Neural crest cell (in vitro differentiated cells): ENCODE data around the gene TNFAIP8L1. TPM values are rescaled to one million over a fixed set of nuclear protein-coding genes. Genes with fewer than 3 reads are reported as not detected.

ENCODE experiments used
- DNase-seq: peaks from one replicate; pipeline ENCODE4 v3.0.0; 2021; ENCODE audit warnings: low read depth, mixed read lengths, low spot score
- H3K27ac Mint-ChIP-seq: one replicate; pipeline ENCODE4 v1.8.0; 2021; ENCODE audit warnings: mild to moderate bottlenecking, mixed read lengths; ENCODE audit not compliant: unreplicated experiment
- H3K27me3 Mint-ChIP-seq: 2 replicates; pipeline ENCODE4 v1.8.0; 2021; ENCODE audit warnings: low read depth, mild to moderate bottlenecking, mixed read lengths
- H3K36me3 Mint-ChIP-seq: 2 replicates; pipeline ENCODE4 v1.8.0; 2021; ENCODE audit warnings: low read depth, mild to moderate bottlenecking, mixed read lengths
- H3K4me1 Mint-ChIP-seq: 2 replicates; pipeline ENCODE4 v1.8.0; 2021; ENCODE audit warnings: mixed read lengths
- H3K4me3 Mint-ChIP-seq: one replicate; pipeline ENCODE4 v1.8.0; 2021; ENCODE audit warnings: mild to moderate bottlenecking, mixed read lengths
- H3K9me3 Mint-ChIP-seq: 2 replicates; pipeline ENCODE4 v1.8.0; 2021; ENCODE audit warnings: mixed read lengths
- CTCF ChIP-seq: fragments of 200-600 bp; sonication (generic); conservative IDR thresholded peaks from 2 replicates; pipeline ENCODE4 v1.5.0; 2021; ENCODE audit warnings: antibody characterized with exemption, mild to moderate bottlenecking
- total RNA-seq: library from RNA; stranded (reverse); gene quantifications from 2 replicates; pipeline ENCODE4 v1.2.1, GENCODE V29; 2021

TNFAIP8L1 gene
- total RNA-seq, 1 donor from 2014 or later, result 8.0 TPM

DNA sequence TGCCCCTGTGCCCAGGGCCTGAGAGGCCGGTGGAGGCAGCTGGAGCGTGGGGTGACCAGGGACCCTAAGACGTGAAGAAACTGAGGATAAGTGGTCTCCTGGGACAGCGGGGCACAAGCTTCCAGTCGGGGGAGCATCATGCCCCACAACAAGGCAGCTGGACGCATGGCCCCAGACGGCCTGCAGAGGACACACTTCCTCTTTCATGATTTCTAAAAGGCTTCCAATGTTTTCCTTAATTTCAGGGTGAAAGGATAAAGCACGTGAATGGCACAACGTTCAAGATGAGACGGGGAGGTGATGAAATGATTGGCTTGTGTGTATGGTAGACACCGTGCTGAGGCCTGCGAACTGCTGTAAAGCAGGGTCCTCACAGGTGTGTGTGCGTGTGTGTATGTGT is 51.0 kb downstream of the TNFAIP8L1 start:
- H3K27ac Mint-ChIP-seq, result no peak overlapping the region
- H3K27me3 Mint-ChIP-seq, result no peaks in the 10 kb centered on the region
- H3K9me3 Mint-ChIP-seq, result no peaks in the 10 kb centered on the region
- H3K4me1 Mint-ChIP-seq, result no peaks in the 10 kb centered on the region
- DNase-seq, result no peak
- no peak for TF ChIP-seq CTCF
- no peak overlapping the region for H3K4me3 Mint-ChIP-seq
- H3K36me3 Mint-ChIP-seq, result peaks cover 11% of the 10 kb centered on the region

GRCh38 chr19:4691373-4691772 is 52.1 kb downstream of the TNFAIP8L1 start:
- H3K36me3 Mint-ChIP-seq, result peaks cover 11% of the 10 kb centered on the region

GRCh38 chr19:4692251-4693077 is 53.1 kb downstream of the TNFAIP8L1 start:
- TF ChIP-seq CTCF, result no peak
- no peaks in the 10 kb centered on the region for H3K27me3 Mint-ChIP-seq
- H3K27ac Mint-ChIP-seq, result no peak overlapping the region
- H3K4me3 Mint-ChIP-seq, result no peak overlapping the region
- peaks cover 11% of the 10 kb centered on the region for H3K36me3 Mint-ChIP-seq
- H3K4me1 Mint-ChIP-seq, result no peaks in the 10 kb centered on the region
- no peaks in the 10 kb centered on the region for H3K9me3 Mint-ChIP-seq
- DNase-seq, result no peak

More at GRCh38 chr19:4691373-4691772, 52.1 kb downstream of the TNFAIP8L1 start:
- H3K27me3 Mint-ChIP-seq, result no peaks in the 10 kb centered on the region
- no peak for DNase-seq
- H3K4me1 Mint-ChIP-seq, result no peaks in the 10 kb centered on the region
- TF ChIP-seq CTCF, result no peak
- no peak overlapping the region for H3K4me3 Mint-ChIP-seq
- H3K9me3 Mint-ChIP-seq, result no peaks in the 10 kb centered on the region
- no peak overlapping the region for H3K27ac Mint-ChIP-seq

GRCh38 chr19:4693078-4693350 is 53.7 kb downstream of the TNFAIP8L1 start:
- TF ChIP-seq CTCF, result no peak
- no peak overlapping the region for H3K27ac Mint-ChIP-seq
- H3K27me3 Mint-ChIP-seq, result no peaks in the 10 kb centered on the region
- DNase-seq, result no peak
- H3K4me3 Mint-ChIP-seq, result no peak overlapping the region
- no peaks in the 10 kb centered on the region for H3K9me3 Mint-ChIP-seq
- H3K4me1 Mint-ChIP-seq, result no peaks in the 10 kb centered on the region
- H3K36me3 Mint-ChIP-seq, result peaks cover 11% of the 10 kb centered on the region

- Mint-ChIP-seq H3K4me1 (no peaks in the 10 kb centered on the region), H3K9me3 (no peaks in the 10 kb centered on the region), H3K36me3 (peaks cover 11% of the 10 kb centered on the region), H3K27me3 (no peaks in the 10 kb centered on the region), H3K27ac (no peak overlapping the region), H3K4me3 (no peak overlapping the region)
- DNase-seq, result no peak
- no peak for TF ChIP-seq CTCF
Observed at GRCh38 chr19:4693471-4694121, 54.3 kb downstream of the TNFAIP8L1 start.
